G401 (cell line): ENCODE measurements around the gene RBMS3. TPM values are rescaled to one million over a fixed set of nuclear protein-coding genes. Genes with fewer than 3 reads are reported as not detected.

Source experiments
- DNase-seq: peaks from one replicate; pipeline ENCODE4 v3.0.0-alpha.2; 2015; ENCODE audit warnings: low spot score
- in situ Hi-C: cut with HindIII; loops from 2 replicates; pipeline ENCODE4 v1.10.0; 2016; ENCODE audit warnings: low sequenced_read_pairs, mixed read lengths
- total RNA-seq: library from RNA; depleted of rRNA; stranded (reverse); fragments of >200 nt; shearing (Covaris generic); gene quantifications from 2 replicates; pipeline ENCODE4 v1.2.3, GENCODE V29; 2014

Gene RBMS3
- total RNA-seq, 1 experiment from 2014 or later = 0.20 TPM

- no peak for DNase-seq
- in situ Hi-C loops = no loop called here
Observed at GRCh38 chr3:29853841-29854397, 573.0 kb downstream of the RBMS3 start.

GRCh38 chr3:29854821-29855220, 574.0 kb downstream of the RBMS3 start:
- in situ Hi-C loops = no loop called here
- no peak for DNase-seq

- in situ Hi-C loops = no loop called here
- DNase-seq = no peak
Observed at GRCh38 chr3:29859726-29860270, 578.9 kb downstream of the RBMS3 start.

- no peak for DNase-seq
- in situ Hi-C loops = no loop called here
Observed at GRCh38 chr3:29864809-29865208, 583.9 kb downstream of the RBMS3 start.

GRCh38 chr3:29868543-29869101, 587.8 kb downstream of the RBMS3 start:
- in situ Hi-C loops = no loop called here
- DNase-seq = no peak

- no peak for DNase-seq
- in situ Hi-C loops = no loop called here
Observed at GRCh38 chr3:29870136-29870535, 589.3 kb downstream of the RBMS3 start.

- in situ Hi-C loops = no loop called here
- DNase-seq = no peak
Observed at GRCh38 chr3:29871087-29871486, 590.2 kb downstream of the RBMS3 start.

GRCh38 chr3:29880809-29881208, 599.9 kb downstream of the RBMS3 start:
- in situ Hi-C loops = no loop called here
- no peak for DNase-seq

GRCh38 chr3:29887451-29887850, 606.6 kb downstream of the RBMS3 start:
- no peak for DNase-seq
- in situ Hi-C loops = no loop called here

GRCh38 chr3:29889215-29889614, 608.3 kb downstream of the RBMS3 start:
- in situ Hi-C loops = no loop called here
- DNase-seq = no peak

- in situ Hi-C loops = no loop called here
- DNase-seq = no peak
Observed at GRCh38 chr3:29890801-29891200, 609.9 kb downstream of the RBMS3 start.

GRCh38 chr3:29892976-29893554, 612.2 kb downstream of the RBMS3 start:
- in situ Hi-C loops = no loop called here
- DNase-seq = no peak

GRCh38 chr3:29896856-29897255, 616.0 kb downstream of the RBMS3 start:
- DNase-seq = no peak
- in situ Hi-C loops = no loop called here

GRCh38 chr3:29898171-29898965, 617.5 kb downstream of the RBMS3 start:
- no peak for DNase-seq
- in situ Hi-C loops = no loop called here

- in situ Hi-C loops = no loop called here
- no peak for DNase-seq
Observed at GRCh38 chr3:29899021-29899420, 618.1 kb downstream of the RBMS3 start.

GRCh38 chr3:29901097-29901496, 620.2 kb downstream of the RBMS3 start:
- no peak for DNase-seq
- in situ Hi-C loops = no loop called here

GRCh38 chr3:29903600-29903999, 622.7 kb downstream of the RBMS3 start:
- in situ Hi-C loops = no loop called here
- DNase-seq = no peak

- DNase-seq = no peak
- in situ Hi-C loops = no loop called here
Observed at GRCh38 chr3:29906906-29907305, 626.0 kb downstream of the RBMS3 start.

GRCh38 chr3:29912600-29913288, 631.9 kb downstream of the RBMS3 start:
- no peak for DNase-seq
- in situ Hi-C loops = no loop called here
